HepG2 (cell line): ENCODE measurements around the gene TMEM270. TPM values are rescaled to one million over a fixed set of nuclear protein-coding genes. Genes with fewer than 3 reads are reported as not detected.

Experiments used
- HOXA3 ChIP-seq: sonication (generic); formaldehyde crosslinking; IDR thresholded peaks from 2 replicates; pipeline ENCODE4 v1.5.0; 2020; ENCODE audit warnings: missing genetic modification reagents
- MAFK ChIP-seq, 2 experiments: IDR thresholded peaks in 1 of 2; conservative IDR thresholded peaks in 1 of 2; 2 replicates each; pipeline ENCODE4 v1.6.1; 2011; ENCODE audit warnings: improper control_type of control experiment in 2 of 2, low read length in 2 of 2
- NCOA2 ChIP-seq: sonication (generic); formaldehyde crosslinking; IDR thresholded peaks from 2 replicates; pipeline ENCODE4 v1.8.0; 2022; ENCODE audit warnings: inconsistent platforms
- NFE2 ChIP-seq: sonication (generic); formaldehyde crosslinking; IDR thresholded peaks from 2 replicates; pipeline ENCODE4 v1.4.0; 2020; ENCODE audit warnings: missing genetic modification reagents
- NFE2L1 ChIP-seq: sonication (generic); formaldehyde crosslinking; IDR thresholded peaks from 2 replicates; pipeline ENCODE4 v1.4.0; 2020; ENCODE audit warnings: missing genetic modification reagents, mild to moderate bottlenecking, borderline replicate concordance
- NFE2L2 ChIP-seq: fragments of 150-350 bp; IDR thresholded peaks from 2 replicates; pipeline ENCODE4 v1.6.1; 2014; ENCODE audit warnings: low read length
- RAD21 ChIP-seq: fragments of 450-650 bp; formaldehyde crosslinking; IDR thresholded peaks from 2 replicates; pipeline ENCODE4 v1.5.0; 2020; ENCODE audit warnings: mild to moderate bottlenecking
- RFX1 ChIP-seq: fragments of 450-650 bp; IDR thresholded peaks from 2 replicates; pipeline ENCODE4 v1.6.1; 2017
- TEAD3 ChIP-seq: optimal IDR thresholded peaks from 2 replicates; pipeline ENCODE3; 2016; ENCODE audit warnings: borderline replicate concordance
- YEATS4 ChIP-seq: sonication (generic); formaldehyde crosslinking; IDR thresholded peaks from 2 replicates; pipeline ENCODE4 v1.4.0; 2020; ENCODE audit warnings: missing genetic modification reagents, borderline replicate concordance
- ZNF607 ChIP-seq: sonication (generic); formaldehyde crosslinking; IDR thresholded peaks from 2 replicates; pipeline ENCODE4 v1.5.1; 2020; ENCODE audit warnings: missing genetic modification reagents, mild to moderate bottlenecking, borderline replicate concordance
- ZSCAN9 ChIP-seq: IDR thresholded peaks from 2 replicates; pipeline ENCODE4 v1.6.1; 2016; ENCODE audit warnings: borderline replicate concordance
- polyA plus RNA-seq, 8 experiments: library from polyadenylated mRNA; depleted of rRNA in 3 of 8; stranded (reverse) in 7 of 8; unstranded in 1 of 8; fragments of >200 nt; fragmentation: Illumina TruSeq in 4 of 8; extraction: Trizol in 4 of 8; gene quantifications; 2 replicates each; pipeline versions ENCODE4 v1.2.1 to v1.2.3, GENCODE V29; 2011 to 2016; ENCODE audit warnings: low read depth in 4 of 8, missing spikeins in 1 of 8, mixed read lengths in 1 of 8; ENCODE audit not compliant: insufficient read depth in 1 of 8
- total RNA-seq, 5 experiments: library from RNA; depleted of rRNA; stranded (reverse); fragments of >200 nt; fragmentation: Illumina TruSeq; extraction: Trizol; gene quantifications; 2 replicates each; pipeline ENCODE4 v1.2.3, GENCODE V29; 2016; ENCODE audit warnings: low read depth in 1 of 5
- TF ChIP-seq, protein P1 (sequence below): sonication (generic); formaldehyde crosslinking; conservative IDR thresholded peaks from 2 replicates; pipeline ENCODE4 v1.8.0; 2022; ENCODE audit warnings: mild to moderate bottlenecking, moderate library complexity, missing genetic modification reagents
- TF ChIP-seq, protein P2 (sequence below): sonication (generic); formaldehyde crosslinking; IDR thresholded peaks from 2 replicates; pipeline ENCODE4 v1.5.1; 2020; ENCODE audit warnings: mild to moderate bottlenecking, missing genetic modification reagents, moderate library complexity
- TF ChIP-seq, protein P3 (sequence below): fragments of 450-650 bp; IDR thresholded peaks from 2 replicates; pipeline ENCODE4 v1.6.1; 2017; ENCODE audit warnings: mild to moderate bottlenecking
- TF ChIP-seq, protein P4 (sequence below): sonication (generic); formaldehyde crosslinking; IDR thresholded peaks from 2 replicates; pipeline ENCODE4 v1.4.0; 2020; ENCODE audit warnings: missing genetic modification reagents
- TF ChIP-seq, protein P5 (sequence below): IDR thresholded peaks from 2 replicates; pipeline ENCODE4 v1.6.1; 2016; ENCODE audit warnings: low read depth, borderline replicate concordance
- TF ChIP-seq, protein P6 (sequence below): sonication (generic); formaldehyde crosslinking; IDR thresholded peaks from 2 replicates; pipeline ENCODE4 v1.4.0; 2020; ENCODE audit warnings: mild to moderate bottlenecking, missing genetic modification reagents

TMEM270 gene
- total and polyA plus RNA-seq, 2 of the 13 experiments (the other 11 are each of a cell fraction or from before 2014, with no cell fraction given), result not detected

DNA sequence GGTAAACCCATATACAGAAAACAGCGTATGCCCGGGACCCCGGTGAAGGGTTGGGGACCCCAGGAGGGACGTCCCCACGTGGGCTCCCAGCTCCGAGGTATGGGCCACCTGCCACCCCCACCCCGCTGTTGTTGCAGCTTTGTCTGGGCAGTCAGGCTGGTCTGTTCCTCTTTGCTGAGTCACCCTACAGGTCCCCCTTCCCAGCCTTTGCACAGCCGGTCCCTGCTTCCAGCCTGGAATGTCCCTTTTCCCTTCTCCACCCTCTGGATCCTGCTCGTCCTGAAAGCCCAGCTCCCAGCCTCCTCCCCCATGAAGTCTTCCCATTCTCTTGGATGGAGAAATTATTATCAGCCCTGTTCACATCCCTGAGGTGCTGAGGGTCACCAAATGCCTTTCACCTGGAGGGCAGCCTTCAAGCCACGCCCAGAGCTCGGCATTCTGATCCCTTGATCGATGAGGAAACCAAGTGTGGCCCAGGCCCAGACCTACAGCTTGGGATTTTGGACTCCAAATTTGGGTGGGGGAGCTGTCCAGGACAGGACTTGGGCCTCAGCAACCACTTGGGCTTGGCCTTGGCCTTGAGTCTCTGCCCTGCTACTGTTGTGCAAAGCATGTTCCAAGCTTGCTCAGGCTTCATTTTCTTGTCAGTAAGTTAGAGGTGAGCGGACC lies 27.6 kb upstream of the TMEM270 start (continued):
- TF ChIP-seq NFE2L1 (peak; percentile 77; the same call in 1 of the 2 replicates), NFE2L2 (peak; percentile 91), NCOA2 (CRISPR knock-in tag) (no peak), RFX1 (no peak), ZSCAN9 (CRISPR knock-in tag) (no peak), HOXA3 (CRISPR knock-in tag) (no peak), TEAD3 (CRISPR knock-in tag) (peak; percentile 60), ZNF607 (CRISPR knock-in tag) (no peak), NFE2 (CRISPR knock-in tag) (peak; percentile 92), RAD21 (CRISPR knock-in tag) (no peak), MAFK (conservative IDR thresholded peaks at IDR 0.05 in 1 of 2, IDR thresholded peaks at IDR 0.05 in 1 of 2; ENCODE audit: low read length in 2 of 2) (peak; percentile 47 to 69), YEATS4 (CRISPR knock-in tag) (no peak)
- TF ChIP-seq, protein P1, sequence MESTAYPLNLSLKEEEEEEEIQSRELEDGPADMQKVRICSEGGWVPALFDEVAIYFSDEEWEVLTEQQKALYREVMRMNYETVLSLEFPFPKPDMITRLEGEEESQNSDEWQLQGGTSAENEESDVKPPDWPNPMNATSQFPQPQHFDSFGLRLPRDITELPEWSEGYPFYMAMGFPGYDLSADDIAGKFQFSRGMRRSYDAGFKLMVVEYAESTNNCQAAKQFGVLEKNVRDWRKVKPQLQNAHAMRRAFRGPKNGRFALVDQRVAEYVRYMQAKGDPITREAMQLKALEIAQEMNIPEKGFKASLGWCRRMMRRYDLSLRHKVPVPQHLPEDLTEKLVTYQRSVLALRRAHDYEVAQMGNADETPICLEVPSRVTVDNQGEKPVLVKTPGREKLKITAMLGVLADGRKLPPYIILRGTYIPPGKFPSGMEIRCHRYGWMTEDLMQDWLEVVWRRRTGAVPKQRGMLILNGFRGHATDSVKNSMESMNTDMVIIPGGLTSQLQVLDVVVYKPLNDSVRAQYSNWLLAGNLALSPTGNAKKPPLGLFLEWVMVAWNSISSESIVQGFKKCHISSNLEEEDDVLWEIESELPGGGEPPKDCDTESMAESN, result no peak
- TF ChIP-seq, protein P2, sequence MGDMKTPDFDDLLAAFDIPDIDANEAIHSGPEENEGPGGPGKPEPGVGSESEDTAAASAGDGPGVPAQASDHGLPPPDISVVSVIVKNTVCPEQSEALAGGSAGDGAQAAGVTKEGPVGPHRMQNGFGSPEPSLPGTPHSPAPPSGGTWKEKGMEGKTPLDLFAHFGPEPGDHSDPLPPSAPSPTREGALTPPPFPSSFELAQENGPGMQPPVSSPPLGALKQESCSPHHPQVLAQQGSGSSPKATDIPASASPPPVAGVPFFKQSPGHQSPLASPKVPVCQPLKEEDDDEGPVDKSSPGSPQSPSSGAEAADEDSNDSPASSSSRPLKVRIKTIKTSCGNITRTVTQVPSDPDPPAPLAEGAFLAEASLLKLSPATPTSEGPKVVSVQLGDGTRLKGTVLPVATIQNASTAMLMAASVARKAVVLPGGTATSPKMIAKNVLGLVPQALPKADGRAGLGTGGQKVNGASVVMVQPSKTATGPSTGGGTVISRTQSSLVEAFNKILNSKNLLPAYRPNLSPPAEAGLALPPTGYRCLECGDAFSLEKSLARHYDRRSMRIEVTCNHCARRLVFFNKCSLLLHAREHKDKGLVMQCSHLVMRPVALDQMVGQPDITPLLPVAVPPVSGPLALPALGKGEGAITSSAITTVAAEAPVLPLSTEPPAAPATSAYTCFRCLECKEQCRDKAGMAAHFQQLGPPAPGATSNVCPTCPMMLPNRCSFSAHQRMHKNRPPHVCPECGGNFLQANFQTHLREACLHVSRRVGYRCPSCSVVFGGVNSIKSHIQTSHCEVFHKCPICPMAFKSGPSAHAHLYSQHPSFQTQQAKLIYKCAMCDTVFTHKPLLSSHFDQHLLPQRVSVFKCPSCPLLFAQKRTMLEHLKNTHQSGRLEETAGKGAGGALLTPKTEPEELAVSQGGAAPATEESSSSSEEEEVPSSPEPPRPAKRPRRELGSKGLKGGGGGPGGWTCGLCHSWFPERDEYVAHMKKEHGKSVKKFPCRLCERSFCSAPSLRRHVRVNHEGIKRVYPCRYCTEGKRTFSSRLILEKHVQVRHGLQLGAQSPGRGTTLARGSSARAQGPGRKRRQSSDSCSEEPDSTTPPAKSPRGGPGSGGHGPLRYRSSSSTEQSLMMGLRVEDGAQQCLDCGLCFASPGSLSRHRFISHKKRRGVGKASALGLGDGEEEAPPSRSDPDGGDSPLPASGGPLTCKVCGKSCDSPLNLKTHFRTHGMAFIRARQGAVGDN (CRISPR knock-in tag), result peak; percentile 37; the same call in 1 of the 2 replicates
- TF ChIP-seq, protein P3, sequence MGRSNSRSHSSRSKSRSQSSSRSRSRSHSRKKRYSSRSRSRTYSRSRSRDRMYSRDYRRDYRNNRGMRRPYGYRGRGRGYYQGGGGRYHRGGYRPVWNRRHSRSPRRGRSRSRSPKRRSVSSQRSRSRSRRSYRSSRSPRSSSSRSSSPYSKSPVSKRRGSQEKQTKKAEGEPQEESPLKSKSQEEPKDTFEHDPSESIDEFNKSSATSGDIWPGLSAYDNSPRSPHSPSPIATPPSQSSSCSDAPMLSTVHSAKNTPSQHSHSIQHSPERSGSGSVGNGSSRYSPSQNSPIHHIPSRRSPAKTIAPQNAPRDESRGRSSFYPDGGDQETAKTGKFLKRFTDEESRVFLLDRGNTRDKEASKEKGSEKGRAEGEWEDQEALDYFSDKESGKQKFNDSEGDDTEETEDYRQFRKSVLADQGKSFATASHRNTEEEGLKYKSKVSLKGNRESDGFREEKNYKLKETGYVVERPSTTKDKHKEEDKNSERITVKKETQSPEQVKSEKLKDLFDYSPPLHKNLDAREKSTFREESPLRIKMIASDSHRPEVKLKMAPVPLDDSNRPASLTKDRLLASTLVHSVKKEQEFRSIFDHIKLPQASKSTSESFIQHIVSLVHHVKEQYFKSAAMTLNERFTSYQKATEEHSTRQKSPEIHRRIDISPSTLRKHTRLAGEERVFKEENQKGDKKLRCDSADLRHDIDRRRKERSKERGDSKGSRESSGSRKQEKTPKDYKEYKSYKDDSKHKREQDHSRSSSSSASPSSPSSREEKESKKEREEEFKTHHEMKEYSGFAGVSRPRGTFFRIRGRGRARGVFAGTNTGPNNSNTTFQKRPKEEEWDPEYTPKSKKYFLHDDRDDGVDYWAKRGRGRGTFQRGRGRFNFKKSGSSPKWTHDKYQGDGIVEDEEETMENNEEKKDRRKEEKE, result no peak
- TF ChIP-seq, protein P4, sequence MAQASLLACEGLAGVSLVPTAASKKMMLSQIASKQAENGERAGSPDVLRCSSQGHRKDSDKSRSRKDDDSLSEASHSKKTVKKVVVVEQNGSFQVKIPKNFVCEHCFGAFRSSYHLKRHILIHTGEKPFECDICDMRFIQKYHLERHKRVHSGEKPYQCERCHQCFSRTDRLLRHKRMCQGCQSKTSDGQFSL, result no peak
- TF ChIP-seq, protein P5, sequence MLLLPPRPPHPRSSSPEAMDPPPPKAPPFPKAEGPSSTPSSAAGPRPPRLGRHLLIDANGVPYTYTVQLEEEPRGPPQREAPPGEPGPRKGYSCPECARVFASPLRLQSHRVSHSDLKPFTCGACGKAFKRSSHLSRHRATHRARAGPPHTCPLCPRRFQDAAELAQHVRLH (CRISPR knock-in tag), result no peak
- TF ChIP-seq, protein P6, sequence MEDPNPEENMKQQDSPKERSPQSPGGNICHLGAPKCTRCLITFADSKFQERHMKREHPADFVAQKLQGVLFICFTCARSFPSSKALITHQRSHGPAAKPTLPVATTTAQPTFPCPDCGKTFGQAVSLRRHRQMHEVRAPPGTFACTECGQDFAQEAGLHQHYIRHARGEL (CRISPR knock-in tag), result no peak
